BJ (cell line): ENCODE data around the gene CCDC12. TPM values are rescaled to one million over a fixed set of nuclear protein-coding genes. Genes with fewer than 3 reads are reported as not detected.

Experiments used
- CTCF ChIA-PET: fragments of 350-600 bp; formaldehyde crosslinking; extraction: SDS; loops from one replicate; lab custom pipeline; 2021; ENCODE audit warnings: antibody characterized with exemption, inconsistent platforms; lab: Yijun Ruan, JAX
- POLR2A ChIA-PET: fragments of 300-600 bp; sonication (Branson Sonifier 250); formaldehyde crosslinking; extraction: SDS; loops from one replicate; lab custom pipeline; 2021; ENCODE audit warnings: antibody characterized with exemption; lab: Charles Lee
- DNase-seq: peaks from one replicate; pipeline ENCODE4 v3.0.0-alpha.2; 2011; ENCODE audit warnings: low read depth
- H3K27me3 ChIP-seq: 2 replicates; pipeline ENCODE4 v1.6.0; 2011; ENCODE audit warnings: low read length; ENCODE audit not compliant: control insufficient read depth, insufficient read depth
- H3K36me3 ChIP-seq: 2 replicates; pipeline ENCODE4 v1.5.1; 2011; ENCODE audit warnings: low read length; ENCODE audit not compliant: control insufficient read depth, insufficient read depth
- H3K4me3 ChIP-seq: 2 replicates; pipeline ENCODE4 v1.5.1; 2011; ENCODE audit warnings: low read depth, mild to moderate bottlenecking, control low read depth, low read length
- CTCF ChIP-seq: IDR thresholded peaks from 2 replicates; pipeline ENCODE4 v1.5.1; 2011; ENCODE audit warnings: low read depth, mild to moderate bottlenecking, control low read depth, inconsistent platforms, low read length, moderate library complexity; ENCODE audit not compliant: insufficient read depth
- polyA plus RNA-seq: library from polyadenylated mRNA; depleted of rRNA; stranded (reverse); fragments of >200 nt; gene quantifications from 2 replicates; pipeline ENCODE4 v1.2.3, GENCODE V29; 2011

CCDC12 gene
- polyA plus RNA-seq, 1 experiment: 20.8 TPM

- Histone ChIP-seq H3K36me3 (no peaks in the 10 kb centered on the region), H3K27me3 (peaks cover 2% of the 10 kb centered on the region; the same call in 1 of the 2 replicates), H3K4me3 (no peak overlapping the region)
- CTCF ChIA-PET: interaction anchor here (0.7 to 7.4 kb wide), 5 partner anchors 9 to 438 kb away, joined by 3 to 50 read pairs (median 14); no protein-coding TSS in a partner anchor
- TF ChIP-seq CTCF: no peak
- POLR2A ChIA-PET: no interaction called here
- no peak for DNase-seq
These were observed 76.2 kb downstream of the CCDC12 start for GRCh38 chr3:46900356-46900755.

- H3K4me3 ChIP-seq: no peak overlapping the region
- CTCF ChIA-PET: interaction anchor here (0.7 to 7.4 kb wide), 4 partner anchors 9 to 438 kb away, joined by 3 to 50 read pairs (median 14); no protein-coding TSS in a partner anchor
- POLR2A ChIA-PET: no interaction called here
- no peak for DNase-seq
- no peaks in the 10 kb centered on the region for H3K36me3 ChIP-seq
- TF ChIP-seq CTCF: no peak
- peaks cover 2% of the 10 kb centered on the region; the same call in 1 of the 2 replicates for H3K27me3 ChIP-seq
These were observed 76.6 kb downstream of the CCDC12 start for GRCh38 chr3:46900007-46900292.

- H3K4me3 ChIP-seq: no peak overlapping the region
- POLR2A ChIA-PET: no interaction called here
- DNase-seq: no peak
- H3K36me3 ChIP-seq: no peaks in the 10 kb centered on the region
- H3K27me3 ChIP-seq: peaks cover 2% of the 10 kb centered on the region; the same call in 1 of the 2 replicates
- TF ChIP-seq CTCF: no peak
- CTCF ChIA-PET: interaction anchor here (0.7 to 7.4 kb wide), 4 partner anchors 10 to 437 kb away, joined by 3 to 50 read pairs (median 14); no protein-coding TSS in a partner anchor
These were observed 77.2 kb downstream of the CCDC12 start for GRCh38 chr3:46899151-46900006.

- ChIA-PET POLR2A (no interaction called here), CTCF (interaction anchor here (1.0 to 7.4 kb wide), 4 partner anchors 11 to 193 kb away, joined by 3 to 50 read pairs (median 12); no protein-coding TSS in a partner anchor)
- no peak for DNase-seq
These were observed 78.0 kb downstream of the CCDC12 start for GRCh38 chr3:46898321-46899150.

More at GRCh38 chr3:46898321-46899150, 78.0 kb downstream of the CCDC12 start:
- Histone ChIP-seq H3K36me3 (no peaks in the 10 kb centered on the region), H3K27me3 (peaks cover 2% of the 10 kb centered on the region; the same call in 1 of the 2 replicates), H3K4me3 (no peak overlapping the region)
- TF ChIP-seq CTCF: no peak
